BE2C (cell line): ENCODE data around the gene PPP4R2.
"Not testable (repeated sequence)": the region's sequence is repeated elsewhere in the genome, so short reads cannot be mapped to it uniquely, and the experiment has no call there.

Experiments used
- DNase-seq: peaks from one replicate; pipeline ENCODE4 v3.0.0-alpha.2; 2020
- H3K27me3 ChIP-seq: fragments of 250-450 bp; sonication (Bioruptor Pico); 2 replicates; pipeline ENCODE4 v1.5.1; 2020; ENCODE audit warnings: mild to moderate bottlenecking
- H3K36me3 ChIP-seq: fragments of 250-450 bp; sonication (Bioruptor Pico); 2 replicates; pipeline ENCODE4 v1.5.1; 2020; ENCODE audit warnings: mild to moderate bottlenecking
- H3K4me1 ChIP-seq: fragments of 250-450 bp; sonication (Bioruptor Pico); 2 replicates; pipeline ENCODE4 v1.5.1; 2020
- H3K4me3 ChIP-seq: 2 replicates; pipeline ENCODE4 v1.5.1; 2011; ENCODE audit warnings: low read depth, low read length
- H3K9me3 ChIP-seq: fragments of 250-450 bp; sonication (Bioruptor Pico); 2 replicates; pipeline ENCODE4 v1.5.1; 2020
- CTCF ChIP-seq: IDR thresholded peaks from 2 replicates; pipeline ENCODE4 v1.5.1; 2012; ENCODE audit warnings: mild to moderate bottlenecking, low read depth, low read length

PPP4R2 gene

GRCh38 chr3:72996121-72996472, 514 bp upstream of the PPP4R2 start:
- Histone ChIP-seq H3K36me3 (peaks cover 26% of the 10 kb centered on the region), H3K4me1 (no peaks in the 10 kb centered on the region), H3K4me3 (peak overlapping the region; percentile 92), H3K9me3 (no peaks in the 10 kb centered on the region), H3K27me3 (no peaks in the 10 kb centered on the region)
- no peak for DNase-seq
- no peak for TF ChIP-seq CTCF

- peak overlapping the region; percentile 92 for H3K4me3 ChIP-seq
- peak; percentile 70 for TF ChIP-seq CTCF
- DNase-seq = peak; percentile 44
- H3K9me3 ChIP-seq = no peaks in the 10 kb centered on the region
- peaks cover 38% of the 10 kb centered on the region for H3K36me3 ChIP-seq
- H3K27me3 ChIP-seq = no peaks in the 10 kb centered on the region
- H3K4me1 ChIP-seq = no peaks in the 10 kb centered on the region
Observed at GRCh38 chr3:72997421-72997961, 880 bp downstream of the PPP4R2 start.

- no peak for TF ChIP-seq CTCF
- Histone ChIP-seq H3K4me1 (no peaks in the 10 kb centered on the region), H3K4me3 (peak overlapping the region; percentile 92), H3K36me3 (peaks cover 45% of the 10 kb centered on the region), H3K27me3 (no peaks in the 10 kb centered on the region), H3K9me3 (no peaks in the 10 kb centered on the region)
- DNase-seq = no peak
Observed at GRCh38 chr3:72998466-72998865, 1.9 kb downstream of the PPP4R2 start.

GRCh38 chr3:72999951-73000350, 3.3 kb downstream of the PPP4R2 start:
- Histone ChIP-seq H3K27me3 (no peaks in the 10 kb centered on the region), H3K36me3 (peaks cover 58% of the 10 kb centered on the region), H3K4me1 (no peaks in the 10 kb centered on the region), H3K4me3 (peak overlapping the region; percentile 92), H3K9me3 (no peaks in the 10 kb centered on the region)
- TF ChIP-seq CTCF = no peak
- DNase-seq = no peak

GRCh38 chr3:73003050-73003449, 6.4 kb downstream of the PPP4R2 start:
- not testable (repeated sequence) for H3K27me3 ChIP-seq, H3K9me3 ChIP-seq, H3K4me1 ChIP-seq, DNase-seq, H3K4me3 ChIP-seq
- peaks cover 82% of the 10 kb centered on the region for H3K36me3 ChIP-seq

GRCh38 chr3:73004316-73004715, 7.7 kb downstream of the PPP4R2 start:
- H3K36me3 ChIP-seq = peaks cover 76% of the 10 kb centered on the region

More at GRCh38 chr3:73004316-73004715, 7.7 kb downstream of the PPP4R2 start:
- DNase-seq = no peak
- Histone ChIP-seq H3K9me3 (no peaks in the 10 kb centered on the region), H3K27me3 (no peaks in the 10 kb centered on the region), H3K4me3 (no peak overlapping the region), H3K4me1 (no peaks in the 10 kb centered on the region)
- TF ChIP-seq CTCF = no peak
